K562 (cell line): ENCODE measurements around the gene PRKG1. TPM values are rescaled to one million over a fixed set of nuclear protein-coding genes. Genes with fewer than 3 reads are reported as not detected.

Source experiments
- ATAC-seq: fragments of 200-7000 bp; cut with Tn5 transposase; 3 replicates; pipeline ENCODE4 v1.9.1; 2020; ENCODE audit warnings: moderate library complexity
- BruUV-seq: library from RNA; stranded (reverse); fragments of 400-500 nt; replicated peaks from 2 replicates; lab custom pipeline; 2021; lab: Mats Ljungman, UMichigan
- CTCF ChIA-PET: fragments of 300-600 bp; formaldehyde crosslinking; extraction: SDS; loops from one replicate; lab custom pipeline; 2021; ENCODE audit warnings: low intra/inter-chr PET ratio; lab: Yijun Ruan, JAX
- POLR2A ChIA-PET: fragments of 300-600, 350-650 bp; sonication (Branson Sonifier 250); formaldehyde crosslinking; extraction: SDS; loops from one replicate; lab custom pipeline; 2021; ENCODE audit warnings: antibody characterized with exemption, inconsistent platforms; lab: Yijun Ruan, JAX
- DNase-seq, 4 experiments: peaks; one replicate each; pipeline versions ENCODE4 v3.0.0 to v3.0.0-alpha.2; 2011 to 2018; ENCODE audit warnings: low spot score in 3 of 4, mixed read lengths in 3 of 4; ENCODE audit errors: extremely low read depth in 1 of 4
- FAIRE-seq: peaks from 2 replicates; lab custom pipeline; 2011; peaks lifted over from hg19 to GRCh38; lab: Jason Lieb, UNC
- H2AFZ ChIP-seq: 2 replicates; pipeline ENCODE4 v1.6.0; 2011; ENCODE audit warnings: low read depth, low read length, control low read depth, inconsistent platforms
- H3K27ac ChIP-seq: fragments of 200-600 bp; 3 replicates; pipeline ENCODE4 v1.8.0; 2011; ENCODE audit warnings: low read depth, mild to moderate bottlenecking, control low read depth, inconsistent platforms, low read length, moderate library complexity, mixed read lengths; ENCODE audit errors: extremely low read depth
- H3K27me3 ChIP-seq, 2 experiments: fragments of 300-600 bp in 1 of 2; 2 replicates in 1 of 2; 3 replicates in 1 of 2; pipeline versions ENCODE4 v1.6.0 to v1.8.0; 2011; ENCODE audit warnings: inconsistent platforms in 2 of 2, low read length in 2 of 2, mild to moderate bottlenecking in 1 of 2, mixed read lengths in 1 of 2, moderate library complexity in 1 of 2; ENCODE audit not compliant: control insufficient read depth in 2 of 2, insufficient read depth in 2 of 2
- H3K36me3 ChIP-seq: fragments of 300-600 bp; 3 replicates; pipeline ENCODE4 v1.8.0; 2011; ENCODE audit warnings: mild to moderate bottlenecking, low read length, inconsistent platforms; ENCODE audit not compliant: control insufficient read depth, insufficient read depth
- H3K4me1 ChIP-seq, 2 experiments: fragments of 200-600 bp in 1 of 2; replicated peaks in 1 of 2; 2 replicates in 1 of 2; 3 replicates in 1 of 2; pipeline versions ENCODE4 v1.5.1 to v1.8.0; 2011; ENCODE audit warnings: inconsistent platforms in 2 of 2, low read length in 2 of 2, mild to moderate bottlenecking in 1 of 2, mixed read lengths in 1 of 2, moderate library complexity in 1 of 2; ENCODE audit not compliant: control insufficient read depth in 2 of 2, insufficient read depth in 2 of 2
- H3K4me2 ChIP-seq: 2 replicates; pipeline ENCODE4 v1.6.1; 2011; ENCODE audit warnings: low read length, control low read depth, inconsistent platforms, mixed read lengths; ENCODE audit not compliant: insufficient read depth
- H3K4me3 ChIP-seq: fragments of 200-600 bp; sonication (generic), shearing (Covaris generic); 2 replicates; pipeline ENCODE4 v1.5.1; 2016; ENCODE audit warnings: control low read depth, inconsistent platforms
- H3K79me2 ChIP-seq: fragments of 200-600 bp; 3 replicates; pipeline ENCODE4 v1.8.0; 2011; ENCODE audit warnings: low read length, inconsistent platforms; ENCODE audit not compliant: control insufficient read depth, insufficient read depth
- H3K9ac ChIP-seq, 2 experiments: 2 replicates each; pipeline versions ENCODE4 v1.6.0 to v1.6.1; 2011; ENCODE audit warnings: low read depth in 2 of 2, low read length in 2 of 2, control low read depth in 1 of 2, inconsistent platforms in 1 of 2, mild to moderate bottlenecking in 1 of 2, mixed read lengths in 1 of 2; ENCODE audit not compliant: insufficient read depth in 1 of 2
- H3K9me1 ChIP-seq: one replicate; pipeline ENCODE4 v1.6.0; 2011; ENCODE audit warnings: inconsistent platforms, mild to moderate bottlenecking, low read length, moderate library complexity; ENCODE audit not compliant: control insufficient read depth, insufficient read depth
- H3K9me3 ChIP-seq: replicated peaks from 2 replicates; pipeline ENCODE4 v1.5.1; 2011; ENCODE audit warnings: low read depth, low read length, inconsistent platforms; ENCODE audit not compliant: control insufficient read depth, insufficient read depth
- H4K20me1 ChIP-seq: replicated peaks from 2 replicates; pipeline ENCODE4 v1.6.1; 2011; ENCODE audit warnings: low read length, inconsistent platforms, mixed read lengths; ENCODE audit not compliant: control insufficient read depth, insufficient read depth
- ETV1 ChIP-seq: fragments of 450-650 bp; conservative IDR thresholded peaks from 2 replicates; pipeline ENCODE4 v1.6.1; 2016; ENCODE audit warnings: missing genetic modification characterization, control low read depth, low read depth, missing compliant biosample characterization
- MLLT1 ChIP-seq, 2 experiments: fragments of 450-650 bp; IDR thresholded peaks; 2 replicates each; pipeline ENCODE4 v1.6.1; 2016
- PYGO2 ChIP-seq: fragments of 450-650 bp; IDR thresholded peaks from 2 replicates; pipeline ENCODE4 v1.6.1; 2016; ENCODE audit warnings: mild to moderate bottlenecking, missing genetic modification characterization, moderate library complexity, missing compliant biosample characterization
- RERE ChIP-seq: sonication (generic); formaldehyde crosslinking; IDR thresholded peaks from 2 replicates; pipeline ENCODE4 v1.8.0; 2023; ENCODE audit warnings: missing genetic modification reagents, mild to moderate bottlenecking, borderline replicate concordance
- SMAD2 ChIP-seq: fragments of 150-350 bp; IDR thresholded peaks from 2 replicates; pipeline ENCODE4 v1.6.1; 2014; ENCODE audit warnings: low read depth, mild to moderate bottlenecking, low read length
- SMAD3 ChIP-seq: fragments of 450-650 bp; formaldehyde crosslinking; conservative IDR thresholded peaks from 2 replicates; pipeline ENCODE4 v1.4.0; 2020; ENCODE audit warnings: mild to moderate bottlenecking
- ZC3H11A ChIP-seq: IDR thresholded peaks from 2 replicates; pipeline ENCODE4 v1.6.1; 2012; ENCODE audit warnings: low read depth, low read length, improper control_type of control experiment
- ZFP30 ChIP-seq: fragments of 250-450 bp; sonication (Bioruptor Pico); IDR thresholded peaks from 2 replicates; pipeline ENCODE4 v1.8.0; 2022; ENCODE audit warnings: moderate library complexity, mild to moderate bottlenecking, inconsistent platforms, borderline replicate concordance
- ZNF140 ChIP-seq: fragments of 250-450 bp; sonication (Bioruptor Pico); IDR thresholded peaks from 2 replicates; pipeline ENCODE4 v1.8.0; 2021; ENCODE audit warnings: moderate library complexity, mild to moderate bottlenecking, inconsistent platforms
- ZNF253 ChIP-seq: fragments of 250-450 bp; sonication (Bioruptor Pico); conservative IDR thresholded peaks from 2 replicates; pipeline ENCODE4 v1.6.1; 2021; ENCODE audit warnings: mild to moderate bottlenecking
- whole genome bisulfite sequencing: fragments of 100-300 bp; shearing (Covaris generic); methylation state at CpG from one replicate; pipeline ENCODE4 v1.1.6; 2016; ENCODE audit warnings: low coverage, mixed read lengths; ENCODE audit not compliant: insufficient coverage; ENCODE audit errors: missing lambda C conversion rate; 5-methylcytosine and 5-hydroxymethylcytosine counted together
- in situ Hi-C: fragments of 300-500 bp; cut with MboI; formaldehyde crosslinking; loops from 4 replicates; pipeline ENCODE4 v1.15.0; 2018; ENCODE audit warnings: inconsistent platforms, mixed read lengths
- intact Hi-C: fragments of 100-400 bp; cut with micrococcal nuclease; formaldehyde crosslinking; loops from 2 replicates; pipeline ENCODE4 v1.14.2; 2022
- polyA plus RNA-seq, 8 experiments: library from polyadenylated mRNA; depleted of rRNA in 4 of 8; stranded (reverse) in 5 of 8; unstranded in 3 of 8; fragments of >200 nt; fragmentation: Nextera tagmentation in 2 of 8; fragmentation: Illumina TruSeq in 1 of 8; extraction: Ambion mirVana in 2 of 8; extraction: Trizol in 1 of 8; gene quantifications; 2 replicates each; pipeline versions ENCODE4 v1.2.1 to v1.2.3, GENCODE V29; 2011 to 2014; ENCODE audit warnings: inconsistent platforms in 1 of 8, missing spikeins in 1 of 8
- total RNA-seq, 7 experiments: library from RNA; depleted of rRNA in 6 of 7; stranded (reverse); fragments of >200 nt in 6 of 7; fragmentation: Illumina TruSeq in 2 of 7; extraction: Trizol in 2 of 7; gene quantifications; 2 replicates each; pipeline versions ENCODE4 v1.2.1 to v1.2.3, GENCODE V29; 2011 to 2021; ENCODE audit warnings: low replicate concordance in 1 of 7

PRKG1 gene
- total and polyA plus RNA-seq, 9 of the 15 experiments (the other 6 are each of a cell fraction or from before 2014, with no cell fraction given) = 0.22 TPM; not detected in 8

DNA sequence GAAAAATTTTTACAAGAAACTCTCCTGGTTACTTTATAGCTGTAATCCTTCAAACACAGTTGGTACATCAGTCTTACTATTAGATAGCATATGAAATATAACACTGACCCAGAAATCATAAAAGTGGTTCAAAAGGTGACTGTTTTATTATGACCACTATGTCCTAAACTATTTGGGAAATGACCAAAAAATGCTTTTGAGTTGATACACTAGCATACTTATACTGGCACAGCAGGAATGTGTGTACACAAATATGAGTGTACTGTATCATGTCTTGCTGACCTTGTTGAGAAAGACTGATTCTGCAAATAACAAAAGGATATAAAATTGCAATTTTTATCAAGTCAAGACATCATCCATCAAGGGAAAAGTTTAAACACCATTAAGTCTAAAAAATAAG is 600.8 kb downstream of the PRKG1 start:
- TF ChIP-seq ZNF140 (CRISPR knock-in tag) (no peak), ETV1 (tag) (no peak), SMAD2 (no peak)
- no peak overlapping the region for H3K9ac ChIP-seq
- ATAC-seq (no peak), FAIRE-seq (no peak), DNase-seq (no peak)
- no peaks in the 10 kb centered on the region for H3K36me3 ChIP-seq
- in situ Hi-C loops = no loop called here
- BruUV-seq = no TSS peak
- H3K9me3 ChIP-seq = no peaks in the 10 kb centered on the region
- CTCF ChIA-PET = no interaction called here
- no peak overlapping the region for H3K4me3 ChIP-seq
- no peak overlapping the region for H2AFZ ChIP-seq
- H3K79me2 ChIP-seq = no peaks in the 10 kb centered on the region
- no peak overlapping the region for H3K4me2 ChIP-seq
- POLR2A ChIA-PET = no interaction called here
- no peaks in the 10 kb centered on the region for H3K27me3 ChIP-seq
- no peaks in the 10 kb centered on the region for H4K20me1 ChIP-seq
- H3K4me1 ChIP-seq = no peaks in the 10 kb centered on the region
- intact Hi-C loops = no loop called here
- H3K27ac ChIP-seq = no peak overlapping the region
- H3K9me1 ChIP-seq = no peaks in the 10 kb centered on the region

GRCh38 chr10:51679841-51680240 is 605.6 kb downstream of the PRKG1 start:
- DNase-seq (no peak), ATAC-seq (no peak), FAIRE-seq (no peak)
- ChIA-PET POLR2A (interaction anchor here (1.1 kb wide), 1 partner anchor 11 kb away, joined by 3 read pairs; no protein-coding TSS in a partner anchor), CTCF (no interaction called here)
- Histone ChIP-seq H3K27me3 (no peaks in the 10 kb centered on the region), H2AFZ (no peak overlapping the region), H3K9me3 (no peaks in the 10 kb centered on the region), H3K4me1 (no peaks in the 10 kb centered on the region), H3K79me2 (no peaks in the 10 kb centered on the region), H3K36me3 (no peaks in the 10 kb centered on the region), H3K27ac (no peak overlapping the region), H3K4me2 (no peak overlapping the region), H3K9ac (no peak overlapping the region), H3K9me1 (no peaks in the 10 kb centered on the region), H3K4me3 (no peak overlapping the region), H4K20me1 (no peaks in the 10 kb centered on the region)
- WGBS = 0% methylated on average over 6 of the region's 6 CpGs
- in situ Hi-C loops = no loop called here
- BruUV-seq = no TSS peak
- intact Hi-C loops = no loop called here
- TF ChIP-seq RERE (CRISPR knock-in tag) (no peak), MLLT1 (IDR thresholded peaks at IDR 0.05) (no peak), ZNF253 (no peak), ZC3H11A (no peak), ZFP30 (CRISPR knock-in tag) (no peak), SMAD3 (no peak), PYGO2 (no peak)
